NCI-H187 (cell line): ENCODE data around the gene FITM2.

Source experiments
- DNase-seq, 2 experiments: peaks; one replicate each; lab custom pipeline; 2025; lab: John Stamatoyannopoulos, UW

Gene FITM2

DNA sequence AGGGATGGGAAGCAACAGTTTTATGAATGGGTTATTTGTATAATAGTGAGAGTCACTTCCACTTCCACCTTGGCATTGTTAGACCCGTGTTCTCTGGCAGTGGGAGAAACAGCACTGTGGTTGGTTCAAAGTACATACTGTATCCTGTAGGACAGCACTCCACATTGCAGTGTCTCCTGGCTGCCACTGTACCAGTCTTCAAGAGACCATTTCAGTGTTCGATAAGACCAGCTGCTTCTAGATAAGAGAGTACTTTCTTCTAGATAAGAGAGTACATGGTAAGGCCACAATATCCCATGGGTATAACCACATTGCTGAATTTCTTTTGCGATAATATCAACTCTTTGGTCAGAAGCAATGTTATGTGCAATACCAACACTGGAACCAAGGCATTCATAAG lies 28.8 kb downstream of the FITM2 start:
- DNase-seq: no peak

DNA sequence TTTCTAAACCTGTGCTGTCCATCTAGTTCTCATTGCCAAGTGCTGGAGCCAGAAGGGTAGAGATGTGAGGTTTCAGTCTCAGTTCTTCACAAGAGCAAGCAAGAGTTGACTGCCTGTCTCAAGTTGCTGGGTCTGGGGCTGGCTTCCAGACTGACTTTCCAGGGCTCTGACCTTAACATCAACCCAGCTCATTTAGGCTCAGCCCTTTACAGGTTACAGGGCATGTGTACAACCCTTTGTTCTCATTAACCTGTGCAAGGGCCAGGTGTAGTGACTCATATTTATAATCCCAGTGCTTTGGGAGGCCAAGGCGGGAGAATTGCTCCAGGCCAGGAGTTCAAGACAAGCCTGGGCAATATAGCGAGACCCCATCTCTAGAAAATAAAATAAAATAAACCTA lies 30.6 kb downstream of the FITM2 start:
- DNase-seq: no peak

DNA sequence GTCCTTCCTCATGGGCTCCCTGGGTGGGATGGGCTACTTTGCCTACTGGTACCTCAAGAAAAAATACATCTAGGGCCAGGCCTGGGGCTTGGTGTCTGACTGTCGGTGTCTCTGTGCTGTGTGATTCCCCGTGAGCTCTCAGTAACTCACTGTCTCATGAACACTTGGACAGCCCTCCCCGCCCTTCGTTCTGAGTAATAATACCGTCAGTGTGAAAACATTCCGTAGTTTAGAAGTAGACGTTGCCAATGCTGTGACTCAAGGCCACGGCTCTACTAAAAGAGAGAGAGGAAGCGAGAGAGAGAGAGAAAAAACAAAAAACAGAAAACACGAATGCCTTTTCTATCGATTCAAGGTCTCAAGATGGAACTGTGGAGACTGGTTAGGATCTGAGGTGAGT lies 31.8 kb downstream of the FITM2 start:
- DNase-seq: no peak

DNA sequence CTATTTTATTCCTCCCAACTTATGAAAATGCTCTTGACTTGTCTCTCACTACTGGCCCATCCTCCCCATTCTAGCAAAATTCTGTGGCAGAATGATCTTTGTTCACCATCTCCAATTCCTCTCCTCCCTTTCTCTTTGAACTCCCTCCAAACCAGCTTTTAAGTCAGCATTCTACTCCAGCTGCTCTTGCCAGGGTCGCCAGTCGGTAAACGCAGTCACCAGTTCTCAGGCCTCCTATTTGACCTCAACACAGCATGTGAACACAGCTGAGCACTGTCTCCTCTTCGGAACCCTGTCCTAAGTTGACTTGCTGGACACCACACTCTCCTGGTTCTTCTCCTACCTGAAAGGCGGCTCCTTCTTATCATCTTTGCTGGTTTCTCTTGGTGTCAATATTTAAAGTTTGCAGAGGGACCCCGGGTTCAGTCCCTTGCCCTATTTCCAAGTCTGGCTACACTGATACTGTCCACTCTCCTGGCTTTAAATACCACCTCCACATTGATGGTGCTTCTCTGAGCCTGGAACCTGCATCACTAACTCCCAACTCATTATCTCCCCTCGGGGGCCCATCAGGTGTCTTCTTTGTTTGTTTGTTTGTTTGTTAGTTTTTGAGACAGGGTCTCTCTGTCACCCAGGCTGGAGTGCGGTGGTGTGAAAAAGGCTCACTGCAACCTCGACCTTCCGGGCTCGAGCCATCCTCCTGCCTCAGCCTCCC lies 36.5 kb downstream of the FITM2 start:
- DNase-seq: no peak

DNA sequence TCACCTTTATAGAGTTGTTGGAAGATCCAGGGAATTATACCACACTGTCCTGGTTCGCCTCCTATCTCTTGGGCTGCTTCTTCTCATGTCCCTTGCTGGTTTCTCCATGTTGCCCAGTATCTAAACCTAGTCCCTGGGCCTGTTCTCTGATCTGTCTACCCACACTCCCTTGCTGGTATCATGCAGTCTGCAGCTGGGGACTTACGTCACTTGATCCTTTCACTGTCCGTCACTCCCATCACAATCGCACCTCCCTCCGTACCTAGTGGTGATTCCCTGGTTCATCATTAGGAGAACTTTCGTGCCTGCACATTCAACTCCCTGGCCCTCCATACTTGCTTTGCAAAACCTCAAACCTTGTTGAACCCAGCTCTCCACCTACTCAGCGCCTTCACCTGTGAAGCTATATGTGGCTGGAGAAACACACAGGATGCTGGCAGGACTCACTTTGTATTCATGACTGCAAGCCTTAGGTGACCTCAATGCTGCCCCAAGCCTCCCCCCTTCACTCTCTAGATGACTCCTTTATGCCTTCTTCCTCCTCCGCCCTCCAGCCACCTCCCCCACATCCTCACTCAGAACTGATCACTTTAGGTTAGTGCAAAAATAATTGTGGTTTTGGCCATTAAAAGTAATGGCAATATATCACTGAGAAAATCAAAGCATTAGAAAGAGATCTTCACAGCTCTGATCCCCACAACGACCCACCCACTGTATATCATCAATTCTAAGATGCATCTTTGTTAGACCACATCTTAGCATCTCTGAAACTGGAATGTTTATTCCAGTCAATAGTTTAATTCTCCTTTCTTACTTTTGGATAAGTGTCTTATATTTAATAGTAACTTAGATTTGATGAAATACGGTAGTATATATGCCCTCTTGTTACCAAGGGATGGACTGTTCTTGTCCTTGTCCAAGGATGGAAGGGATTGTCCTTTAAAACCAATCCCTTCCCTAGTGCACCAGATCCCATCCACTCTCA lies 37.5 kb downstream of the FITM2 start:
- DNase-seq: no peak

DNA sequence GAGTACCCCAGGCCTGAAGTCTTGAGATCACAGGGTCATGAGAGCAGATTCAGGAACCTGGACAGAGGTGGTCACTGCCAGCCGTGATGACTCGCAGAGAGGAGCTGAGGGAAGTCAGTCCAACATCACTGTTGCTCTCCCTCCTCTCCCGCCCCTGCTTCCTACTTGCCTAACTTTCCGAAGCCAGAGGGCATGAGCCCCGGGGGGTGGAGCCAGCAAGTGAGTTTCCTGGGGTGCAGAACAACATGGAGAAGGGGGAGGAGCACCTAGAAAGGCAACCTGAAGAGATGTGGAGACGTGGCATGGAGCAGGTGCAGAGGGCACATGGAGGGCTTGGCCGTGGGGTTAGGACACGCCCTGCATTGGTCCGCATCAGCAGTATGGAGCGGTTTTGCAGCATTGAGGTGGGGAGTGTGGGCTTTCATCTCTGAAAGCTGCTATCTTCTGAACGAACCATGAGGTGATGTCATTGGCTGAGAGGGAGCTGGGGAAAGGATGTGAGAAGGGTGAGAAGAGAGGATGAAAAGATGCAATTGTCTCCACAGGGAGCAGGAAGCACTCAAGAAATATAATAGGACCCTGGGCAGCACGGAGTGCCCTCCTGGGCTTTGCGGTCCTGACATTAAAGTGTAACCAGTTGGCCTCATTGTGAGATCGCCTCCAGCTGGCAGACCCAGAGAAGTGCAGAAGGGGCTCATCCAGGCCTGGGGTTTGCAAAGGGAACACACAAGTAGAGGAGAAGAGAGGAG lies 38.9 kb downstream of the FITM2 start:
- DNase-seq: no peak

DNA sequence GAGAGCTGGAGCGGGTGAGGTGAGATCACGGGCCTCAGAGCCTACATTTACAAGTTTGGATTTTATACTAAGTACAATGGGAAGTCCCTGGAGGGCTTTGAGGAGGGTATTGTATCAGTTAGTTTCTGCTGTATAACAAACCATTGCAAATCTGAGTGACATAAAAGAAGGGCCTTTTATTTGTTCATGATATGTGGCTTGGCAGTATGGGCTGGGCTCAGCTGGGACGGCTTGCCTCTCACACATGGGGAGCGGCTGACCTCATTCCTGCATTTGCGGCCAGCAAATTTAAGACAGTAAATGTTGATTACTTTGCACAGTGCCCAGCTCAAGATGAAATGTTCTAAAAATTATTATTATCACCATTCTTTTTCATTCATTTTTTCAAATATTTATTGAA lies 42.2 kb downstream of the FITM2 start:
- DNase-seq: no peak

DNA sequence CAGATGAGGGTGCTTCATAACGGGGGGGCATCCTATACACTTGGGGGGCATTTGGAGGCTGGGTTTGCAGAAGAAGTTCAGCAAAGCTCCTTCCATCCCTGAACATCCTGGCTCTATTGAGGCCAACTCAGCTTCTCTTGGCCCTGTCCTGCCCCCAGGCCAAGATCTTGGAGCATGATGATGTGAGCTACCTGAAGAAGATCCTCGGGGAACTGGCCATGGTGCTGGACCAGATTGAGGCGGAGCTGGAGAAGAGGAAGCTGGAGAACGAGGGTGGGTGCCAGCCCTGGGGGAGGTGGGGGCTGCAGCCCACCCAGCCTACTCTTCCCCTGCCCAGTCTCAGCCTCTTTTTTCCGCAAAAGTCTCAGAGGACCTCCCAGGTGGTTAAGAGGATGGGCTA lies 46.7 kb downstream of the FITM2 start:
- no peak for DNase-seq

DNA sequence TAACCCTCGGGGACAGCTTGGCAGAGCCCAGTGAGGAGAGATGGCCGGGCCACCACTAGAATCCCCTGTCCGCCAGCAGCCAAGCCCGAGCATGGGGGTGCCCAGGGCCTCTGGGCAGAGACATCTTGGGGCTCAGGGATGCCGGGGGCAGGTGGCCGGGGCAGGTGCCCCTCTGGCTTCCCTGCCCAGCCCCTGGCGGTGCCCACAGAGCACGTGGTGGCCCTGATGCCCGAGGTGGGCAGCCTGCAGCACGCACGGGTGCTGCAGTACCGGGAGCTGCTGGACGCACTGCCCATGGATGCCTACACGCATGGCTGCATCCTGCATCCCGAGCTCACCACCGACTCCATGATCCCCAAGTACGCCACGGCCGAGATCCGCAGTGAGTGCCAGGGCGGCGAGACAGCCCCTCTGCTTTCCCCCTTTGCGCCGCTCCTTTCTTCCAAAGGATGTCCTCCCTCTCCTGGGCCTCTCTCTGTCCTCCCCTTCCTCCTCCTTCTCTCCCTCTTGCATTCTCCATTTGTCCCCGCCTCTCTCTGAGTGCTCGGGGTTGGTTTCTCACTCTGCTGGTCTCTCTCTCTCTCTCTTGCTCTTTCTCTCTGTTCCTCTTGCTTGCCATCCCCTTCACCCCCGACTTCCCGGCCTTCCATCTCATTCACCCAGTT lies 52.6 kb downstream of the FITM2 start:
- no peak for DNase-seq

DNA sequence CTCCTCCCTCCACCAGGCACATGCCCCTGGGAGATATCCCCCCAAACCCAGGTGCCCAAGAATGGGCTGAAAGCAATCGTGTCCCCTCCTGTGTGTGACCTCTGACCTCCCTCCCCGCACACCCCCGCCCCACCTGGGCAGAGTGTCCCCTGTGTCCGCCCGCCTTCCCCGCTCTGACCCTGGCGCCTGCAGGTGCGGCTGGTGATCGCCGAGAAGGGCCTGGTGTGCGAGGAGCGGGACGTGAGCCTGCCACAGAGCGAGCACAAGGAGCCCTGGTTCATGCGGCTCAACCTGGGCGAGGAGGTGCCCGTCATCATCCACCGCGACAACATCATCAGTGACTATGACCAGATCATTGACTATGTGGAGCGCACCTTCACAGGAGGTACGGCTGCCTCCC lies 54.0 kb downstream of the FITM2 start:
- no peak for DNase-seq

DNA sequence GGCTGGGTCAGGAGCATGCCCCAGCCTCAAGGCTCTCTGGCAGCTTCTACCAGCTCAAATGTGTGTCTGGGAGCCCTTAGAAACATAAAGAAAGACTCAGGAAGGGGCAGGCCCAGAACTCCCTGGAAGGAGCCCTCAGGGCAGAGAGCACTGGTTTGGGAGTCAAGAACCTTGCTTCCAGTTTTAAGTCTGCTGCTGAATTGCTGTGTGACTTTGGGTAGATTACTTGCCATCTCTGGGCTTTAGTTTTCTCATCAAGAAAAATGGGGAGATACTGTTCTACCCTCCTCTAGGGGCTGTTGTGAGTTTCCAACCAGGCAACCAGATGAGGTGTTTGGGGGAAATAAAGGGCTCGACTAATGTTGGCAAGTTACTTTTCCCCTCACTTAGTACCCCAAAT lies 55.1 kb downstream of the FITM2 start:
- DNase-seq: no peak

DNA sequence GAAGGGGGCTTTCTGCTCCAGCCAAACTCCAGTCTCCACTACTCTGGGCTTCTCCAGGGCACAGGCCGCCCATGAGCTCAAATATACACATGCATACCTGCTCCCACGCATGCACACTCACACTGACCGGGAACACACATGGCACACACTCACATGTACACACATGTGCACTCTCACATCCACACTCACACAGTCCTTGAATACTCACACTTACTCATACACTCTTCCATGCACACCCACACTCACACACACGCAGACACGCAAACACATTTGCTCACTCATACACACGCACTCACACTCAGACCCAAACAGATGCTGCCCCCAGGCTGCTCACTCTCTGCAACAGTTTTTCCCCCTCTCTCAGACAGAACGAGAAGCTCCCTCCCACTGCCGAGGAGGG lies 56.9 kb downstream of the FITM2 start:
- no peak for DNase-seq

DNA sequence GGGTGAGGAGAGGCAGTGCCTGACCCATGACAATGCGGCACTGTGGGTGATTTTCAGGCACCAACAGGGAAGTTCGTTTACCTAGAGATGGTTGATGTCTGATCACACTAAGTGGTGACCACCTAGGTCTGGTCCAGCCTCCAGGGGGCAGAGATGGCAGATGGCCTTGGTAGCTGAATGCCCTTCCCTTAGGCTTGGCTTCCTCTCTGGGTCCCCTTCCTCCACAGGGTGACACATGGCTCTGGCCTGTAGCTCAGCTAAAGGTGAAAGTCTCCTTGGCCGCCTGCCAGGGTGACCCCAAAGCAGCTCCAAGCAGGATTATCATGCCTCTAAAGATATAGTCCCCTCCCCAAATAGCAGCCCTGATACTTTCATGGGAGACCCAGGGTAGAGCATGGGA lies 57.5 kb downstream of the FITM2 start:
- DNase-seq: no peak
